Measurements from ENCODE around the gene BLVRB. TPM values are rescaled to one million over a fixed set of nuclear protein-coding genes. Genes with fewer than 3 reads are reported as not detected.

Gene BLVRB
- total and polyA plus RNA-seq, 2 of the 8 experiments (the other 6 are each of a cell fraction or from before 2014, with no cell fraction given), result 28.7 to 182 TPM

GRCh38 chr19:40417643-40417981 lies 47.9 kb downstream of the BLVRB start:
- DNase-seq (ENCODE audit: low read depth in 1 of 2, low spot score in 2 of 2) (no peak), FAIRE-seq (no peak)
- Histone ChIP-seq H3K4me1 (replicated peaks in 1 of 4; ENCODE audit: control insufficient read depth in 3 of 4, insufficient read depth in 4 of 4, low read length in 3 of 4) (peaks cover 4 to 18% (median 9%) of the 10 kb centered on the region in 4 experiments), H3K79me2 (ENCODE audit: control insufficient read depth in 1 of 2, insufficient read depth in 2 of 2, low read length in 2 of 2) (no peaks in the 10 kb centered on the region), H4K5ac (ENCODE audit: insufficient read length, low read depth, low read length) (no peak overlapping the region), H3K23ac (ENCODE audit: insufficient read length) (no peak overlapping the region), H2AFZ (ENCODE audit: low read length) (no peak overlapping the region), H3K14ac (ENCODE audit: insufficient read length) (no peak overlapping the region), H4K8ac (ENCODE audit: extremely low read depth, insufficient read depth, low read length) (no peak overlapping the region), H2BK5ac (ENCODE audit: low read depth, low read length) (no peak overlapping the region), H4K91ac (replicated peaks; ENCODE audit: insufficient read length, low read length) (no peak overlapping the region), H3K9ac (replicated peaks in 1 of 4; ENCODE audit: extremely low read depth in 1 of 4, low read depth in 3 of 4, low read length in 3 of 4) (no peak overlapping the region), H2BK15ac (ENCODE audit: low read length) (peak overlapping the region; percentile 72; the same call in 1 of the 2 replicates), H3K27me3 (replicated peaks in 1 of 4; ENCODE audit: control insufficient read depth in 3 of 4, extremely low read depth in 1 of 4, insufficient read depth in 3 of 4, low read length in 3 of 4) (no peaks in the 10 kb centered on the region; a peak in 1 of 7 replicates), H3K4me2 (ENCODE audit: insufficient read depth in 1 of 2, low read depth in 2 of 2, low read length in 2 of 2) (no peak overlapping the region), H3K9me3 (ENCODE audit: insufficient read depth in 2 of 2, low read depth in 1 of 2, low read length in 1 of 2) (no peaks in the 10 kb centered on the region), H3K23me2 (ENCODE audit: low read depth, low read length) (peaks cover 3% of the 10 kb centered on the region; the same call in 1 of the 2 replicates), H2BK12ac (ENCODE audit: low read depth, low read length) (0 out of 2 replicates have a peak overlapping the region, but pooled peaks have one; percentile 75), H2BK120ac (replicated peaks; ENCODE audit: low read depth, low read length) (no peak overlapping the region), H2AK5ac (ENCODE audit: low read depth, low read length) (no peak overlapping the region), H3K4me3 (ENCODE audit: extremely low read depth in 1 of 4, insufficient read depth in 2 of 4, low read depth in 3 of 4, low read length in 4 of 4) (no peak overlapping the region), H4K20me1 (replicated peaks in 1 of 2; ENCODE audit: control insufficient read depth in 1 of 2, insufficient read depth in 2 of 2, low read length in 2 of 2) (no peaks in the 10 kb centered on the region), H3K36me3 (ENCODE audit: control insufficient read depth in 2 of 4, insufficient read depth in 4 of 4, low read length in 3 of 4) (0 out of 8 replicates have a peak, but pooled peaks cover 0 to 1% (median 0%) of the 10 kb centered on the region in 4 experiments), H3K4ac (replicated peaks; ENCODE audit: insufficient read length, low read depth, low read length) (no peak overlapping the region), H3K27ac (ENCODE audit: low read depth, low read length) (no peak overlapping the region), H3K79me1 (ENCODE audit: low read depth, low read length) (no peaks in the 10 kb centered on the region), H3K18ac (ENCODE audit: extremely low read depth, low read length) (no peak overlapping the region), H3K56ac (replicated peaks; ENCODE audit: insufficient read length, low read depth, low read length) (no peak overlapping the region), H2BK20ac (ENCODE audit: low read length) (no peak overlapping the region)
- POLR2A ChIA-PET (ENCODE audit: partially characterized antibody), result interaction anchor here (0.9 to 4.7 kb wide), 5 partner anchors 9 to 28 kb away, joined by 3 to 18 read pairs (median 10); partner anchors contain the start of genes HIPK4 and SERTAD1
- WGBS, 2 experiments (ENCODE audit: extremely low coverage in 1 of 2, insufficient coverage in 1 of 2, insufficient read length in 1 of 2, insufficient replicate concordance in 2 of 2, low coverage in 1 of 2, low lambda C conversion rate in 2 of 2, missing lambda C conversion rate in 1 of 2), result 83% methylated on average over 4 of the region's 4 CpGs; no CpG with 5 or more reads in 1 of the 2 experiments
- TF ChIP-seq RXRA (IDR thresholded peaks at IDR 0.05; ENCODE audit: insufficient read depth, low read depth, low read length) (no peak), FOSL1 (IDR thresholded peaks at IDR 0.05; ENCODE audit: insufficient read depth, low read depth, low read length) (no peak), RBBP5 (IDR thresholded peaks at IDR 0.05; ENCODE audit: borderline replicate concordance, low read depth, low read length) (no peak), CTBP2 (IDR thresholded peaks at IDR 0.05; ENCODE audit: borderline replicate concordance, insufficient read depth, insufficient read length, low read length) (no peak), SRF (IDR thresholded peaks at IDR 0.05; ENCODE audit: low read depth, low read length) (no peak), ATF2 (IDR thresholded peaks at IDR 0.05; ENCODE audit: low read length) (no peak), CEBPB (IDR thresholded peaks at IDR 0.05; ENCODE audit: low read depth, low read length) (no peak)
- CTCF ChIA-PET (ENCODE audit: partially characterized antibody), result interaction anchor here (0.7 to 4.4 kb wide), 7 partner anchors 8 to 112 kb away, joined by 3 to 41 read pairs (median 4); no protein-coding TSS in a partner anchor

Data from H1 (cell line).